Mesenchymal stem cell (in vitro differentiated cells and primary cell): ENCODE measurements around the gene DNAH14.

Experiments used
- DNase-seq: peaks from one replicate; pipeline ENCODE4 v3.0.0-alpha.2; 2013
- H2AFZ ChIP-seq: one replicate; pipeline ENCODE4 v1.6.1; 2013; ENCODE audit warnings: low read depth, mild to moderate bottlenecking, control low read depth, inconsistent platforms, low read length, moderate library complexity
- H2AK5ac ChIP-seq: 2 replicates; pipeline ENCODE4 v1.6.1; 2013; ENCODE audit warnings: low read length, moderate library complexity, mild to moderate bottlenecking, inconsistent platforms; ENCODE audit not compliant: severe bottlenecking
- H2BK120ac ChIP-seq: one replicate; pipeline ENCODE4 v1.6.1; 2013; ENCODE audit warnings: low read depth, mild to moderate bottlenecking, inconsistent platforms, low read length, moderate library complexity
- H2BK12ac ChIP-seq, 2 experiments: one replicate each; pipeline ENCODE4 v1.6.1; 2013; ENCODE audit warnings: inconsistent platforms in 2 of 2, low read length in 2 of 2, mild to moderate bottlenecking in 2 of 2, moderate library complexity in 2 of 2, control low read depth in 1 of 2
- H2BK15ac ChIP-seq: one replicate; pipeline ENCODE4 v1.6.1; 2013; ENCODE audit warnings: mild to moderate bottlenecking, low read depth, inconsistent platforms; ENCODE audit not compliant: poor library complexity, severe bottlenecking
- H2BK5ac ChIP-seq: 2 replicates; pipeline ENCODE4 v1.6.1; 2013; ENCODE audit warnings: low read depth, mild to moderate bottlenecking, low read length, control low read depth, inconsistent platforms; ENCODE audit not compliant: poor library complexity, severe bottlenecking
- H3K14ac ChIP-seq, 2 experiments: one replicate each; pipeline ENCODE4 v1.6.1; 2013; ENCODE audit warnings: inconsistent platforms in 2 of 2, low read length in 2 of 2, control low read depth in 1 of 2, mild to moderate bottlenecking in 1 of 2, moderate library complexity in 1 of 2
- H3K18ac ChIP-seq, 2 experiments: one replicate each; pipeline ENCODE4 v1.6.1; 2013; ENCODE audit warnings: inconsistent platforms in 2 of 2, low read length in 2 of 2, control low read depth in 1 of 2, low read depth in 1 of 2, mild to moderate bottlenecking in 1 of 2
- H3K23ac ChIP-seq, 2 experiments: one replicate each; pipeline ENCODE4 v1.6.1; 2013; ENCODE audit warnings: inconsistent platforms in 2 of 2, low read length in 2 of 2, mild to moderate bottlenecking in 2 of 2, moderate library complexity in 2 of 2, control low read depth in 1 of 2
- H3K27ac ChIP-seq: 2 replicates; pipeline ENCODE4 v1.5.1; 2013; ENCODE audit warnings: mild to moderate bottlenecking, moderate library complexity, low read length, control low read depth, inconsistent platforms; ENCODE audit not compliant: poor library complexity, severe bottlenecking
- H3K27me3 ChIP-seq, 2 experiments: 2 replicates each; pipeline versions ENCODE4 v1.6.1 to v1.7.0; 2013; ENCODE audit warnings: low read length in 2 of 2, mild to moderate bottlenecking in 2 of 2, moderate library complexity in 2 of 2, control low read depth in 1 of 2, inconsistent platforms in 1 of 2; ENCODE audit not compliant: control insufficient read depth in 1 of 2, insufficient read depth in 1 of 2
- H3K36me3 ChIP-seq, 2 experiments: 2 replicates each; pipeline versions ENCODE4 v1.6.1 to v1.7.0; 2013; ENCODE audit warnings: low read length in 2 of 2, control low read depth in 1 of 2, inconsistent platforms in 1 of 2, low read depth in 1 of 2, mild to moderate bottlenecking in 1 of 2; ENCODE audit not compliant: insufficient read depth in 2 of 2, control insufficient read depth in 1 of 2
- H3K4ac ChIP-seq, 2 experiments: one replicate each; pipeline ENCODE4 v1.6.1; 2013; ENCODE audit warnings: inconsistent platforms in 2 of 2, low read length in 2 of 2, mild to moderate bottlenecking in 2 of 2, moderate library complexity in 2 of 2, control low read depth in 1 of 2, low read depth in 1 of 2
- H3K4me1 ChIP-seq: 2 replicates; pipeline ENCODE4 v1.6.1; 2013; ENCODE audit warnings: low read depth, low read length, control low read depth; ENCODE audit not compliant: control insufficient read depth, insufficient read depth
- H3K4me2 ChIP-seq: 2 replicates; pipeline ENCODE4 v1.6.1; 2013; ENCODE audit warnings: low read length, mild to moderate bottlenecking, inconsistent platforms; ENCODE audit not compliant: poor library complexity, severe bottlenecking
- H3K4me3 ChIP-seq, 2 experiments: 2 replicates each; pipeline versions ENCODE4 v1.5.1 to v1.7.0; 2013; ENCODE audit warnings: low read length in 2 of 2, mild to moderate bottlenecking in 2 of 2, control low read depth in 1 of 2, low read depth in 1 of 2; ENCODE audit not compliant: insufficient read depth in 1 of 2
- H3K79me1 ChIP-seq: replicated peaks from 2 replicates; pipeline ENCODE4 v1.6.1; 2013; ENCODE audit warnings: mild to moderate bottlenecking, control low read depth, low read length, inconsistent platforms; ENCODE audit not compliant: poor library complexity, severe bottlenecking
- H3K9ac ChIP-seq: 2 replicates; pipeline ENCODE4 v1.7.0; 2013; ENCODE audit warnings: mild to moderate bottlenecking, low read length, moderate library complexity
- H3K9me3 ChIP-seq: 2 replicates; pipeline ENCODE4 v1.7.0; 2013; ENCODE audit warnings: mild to moderate bottlenecking, low read length; ENCODE audit not compliant: control insufficient read depth
- H4K8ac ChIP-seq: one replicate; pipeline ENCODE4 v1.6.1; 2013; ENCODE audit warnings: inconsistent platforms, mild to moderate bottlenecking, low read length, moderate library complexity
- H4K91ac ChIP-seq: one replicate; pipeline ENCODE4 v1.6.1; 2013; ENCODE audit warnings: mild to moderate bottlenecking, low read length, inconsistent platforms
- WGBS: methylation state at CpG from one replicate; pipeline ENCODE4 v1.1.7; 2013; ENCODE audit warnings: mixed read lengths; 5-methylcytosine and 5-hydroxymethylcytosine counted together

The DNAH14 gene

GRCh38 chr1:225413708-225414375 is 484.4 kb downstream of the DNAH14 start:
- no peak overlapping the region for H2AK5ac ChIP-seq
- H3K4me3 ChIP-seq = no peak overlapping the region
- 93% methylated on average over 3 of the region's 5 CpGs for WGBS
- no peak overlapping the region for H4K91ac ChIP-seq
- H2BK5ac ChIP-seq = no peak overlapping the region
- no peak overlapping the region for H3K27ac ChIP-seq
- H3K18ac ChIP-seq = no peak overlapping the region
- H3K9ac ChIP-seq = no peak overlapping the region
- peaks cover 14 to 82% of the 10 kb centered on the region in 2 experiments for H3K36me3 ChIP-seq
- no peak overlapping the region for H4K8ac ChIP-seq
- H2BK15ac ChIP-seq = no peak overlapping the region
- no peaks in the 10 kb centered on the region for H3K27me3 ChIP-seq
- H3K79me1 ChIP-seq = peaks cover 19% of the 10 kb centered on the region
- no peak overlapping the region for H2BK120ac ChIP-seq
- no peak overlapping the region for H3K4me2 ChIP-seq
- no peak overlapping the region for H2BK12ac ChIP-seq
- H3K14ac ChIP-seq = no peak overlapping the region
- peaks cover 12% of the 10 kb centered on the region for H3K4me1 ChIP-seq
- H2AFZ ChIP-seq = no peak overlapping the region
- H3K4ac ChIP-seq = no peak overlapping the region
- DNase-seq = no peak
- H3K23ac ChIP-seq = no peak overlapping the region
- no peaks in the 10 kb centered on the region for H3K9me3 ChIP-seq

GRCh38 chr1:225415307-225415706 is 485.8 kb downstream of the DNAH14 start:
- no peak overlapping the region for H2AFZ ChIP-seq
- H3K14ac ChIP-seq = no peak overlapping the region
- no peak overlapping the region for H3K27ac ChIP-seq
- no peaks in the 10 kb centered on the region for H3K9me3 ChIP-seq
- H2BK120ac ChIP-seq = no peak overlapping the region
- 100% methylated on average over 4 of the region's 4 CpGs for WGBS
- peaks cover 10% of the 10 kb centered on the region for H3K4me1 ChIP-seq
- H2BK15ac ChIP-seq = no peak overlapping the region
- H2BK5ac ChIP-seq = no peak overlapping the region
- DNase-seq = no peak
- H3K36me3 ChIP-seq = peaks cover 17 to 76% of the 10 kb centered on the region in 2 experiments
- no peak overlapping the region for H3K9ac ChIP-seq
- H2BK12ac ChIP-seq = no peak overlapping the region
- H3K4ac ChIP-seq = no peak overlapping the region
- no peak overlapping the region for H3K18ac ChIP-seq
- no peaks in the 10 kb centered on the region for H3K27me3 ChIP-seq
- no peak overlapping the region for H4K91ac ChIP-seq
- H4K8ac ChIP-seq = no peak overlapping the region
- no peak overlapping the region for H3K4me3 ChIP-seq
- H2AK5ac ChIP-seq = no peak overlapping the region
- peaks cover 19% of the 10 kb centered on the region for H3K79me1 ChIP-seq
- H3K23ac ChIP-seq = no peak overlapping the region
- no peak overlapping the region for H3K4me2 ChIP-seq

- H2BK12ac ChIP-seq = no peak overlapping the region
- H3K4me1 ChIP-seq = peaks cover 8% of the 10 kb centered on the region
- no peaks in the 10 kb centered on the region for H3K27me3 ChIP-seq
- no peak overlapping the region for H3K14ac ChIP-seq
- H3K4ac ChIP-seq = no peak overlapping the region
- 98% methylated on average over 8 of the region's 11 CpGs for WGBS
- H2BK5ac ChIP-seq = no peak overlapping the region
- no peak overlapping the region for H3K4me2 ChIP-seq
- no peak for DNase-seq
- H3K18ac ChIP-seq = no peak overlapping the region
- no peak overlapping the region for H3K4me3 ChIP-seq
- no peaks in the 10 kb centered on the region for H3K9me3 ChIP-seq
- H2BK15ac ChIP-seq = no peak overlapping the region
- H3K79me1 ChIP-seq = peaks cover 17% of the 10 kb centered on the region
- no peak overlapping the region for H3K9ac ChIP-seq
- no peak overlapping the region for H3K23ac ChIP-seq
- no peak overlapping the region for H4K91ac ChIP-seq
- peaks cover 17 to 74% of the 10 kb centered on the region in 2 experiments for H3K36me3 ChIP-seq
- H2BK120ac ChIP-seq = no peak overlapping the region
- H3K27ac ChIP-seq = no peak overlapping the region
- no peak overlapping the region for H2AFZ ChIP-seq
- no peak overlapping the region for H4K8ac ChIP-seq
- no peak overlapping the region for H2AK5ac ChIP-seq
These were observed 486.7 kb downstream of the DNAH14 start for GRCh38 chr1:225415967-225416745.

- Histone ChIP-seq H3K9me3 (no peaks in the 10 kb centered on the region), H4K91ac (no peak overlapping the region), H3K4ac (no peak overlapping the region), H3K18ac (no peak overlapping the region), H3K79me1 (peaks cover 15% of the 10 kb centered on the region), H2BK5ac (no peak overlapping the region), H4K8ac (no peak overlapping the region), H3K36me3 (peaks cover 12 to 69% of the 10 kb centered on the region in 2 experiments), H3K23ac (no peak overlapping the region), H3K9ac (no peak overlapping the region), H2AK5ac (no peak overlapping the region), H3K4me3 (no peak overlapping the region), H3K27me3 (no peaks in the 10 kb centered on the region), H3K14ac (no peak overlapping the region), H3K4me2 (no peak overlapping the region), H2BK12ac (no peak overlapping the region), H2BK15ac (no peak overlapping the region), H3K4me1 (peaks cover 4% of the 10 kb centered on the region), H3K27ac (no peak overlapping the region), H2AFZ (no peak overlapping the region), H2BK120ac (no peak overlapping the region)
- DNase-seq = no peak
- no CpG with 5 or more reads among the region's 2 CpGs for WGBS
These were observed 488.6 kb downstream of the DNAH14 start for GRCh38 chr1:225418059-225418458.
